ENCODE measurements around the gene PRELID2. TPM values are rescaled to one million over a fixed set of nuclear protein-coding genes. Genes with fewer than 3 reads are reported as not detected.

The PRELID2 gene
- total RNA-seq, 4 donors from 2014 or later, result 21.8 to 54.5 (median 34.4) TPM

GRCh38 chr5:145768863-145769262 lies 66.3 kb downstream of the PRELID2 start:
- Histone ChIP-seq H3K27ac (no peak overlapping the region), H3K9me3 (no peaks in the 10 kb centered on the region), H3K27me3 (no peaks in the 10 kb centered on the region), H3K4me3 (no peak overlapping the region), H3K4me1 (no peaks in the 10 kb centered on the region), H3K36me3 (no peaks in the 10 kb centered on the region)
- DNase-seq, result no peak
- intact Hi-C loops (cut with DNase I; ENCODE audit: low total_unique reads), result no loop called here
- no peak for TF ChIP-seq CTCF (IDR thresholded peaks at IDR 0.05)
- no peak for TF ChIP-seq POLR2A (IDR thresholded peaks at IDR 0.05)

- H3K27ac ChIP-seq, result no peak overlapping the region
- H3K36me3 ChIP-seq, result no peaks in the 10 kb centered on the region
- DNase-seq, result no peak
- no peak overlapping the region for H3K4me3 ChIP-seq
- intact Hi-C loops (cut with DNase I; ENCODE audit: low total_unique reads), result no loop called here
- TF ChIP-seq CTCF (IDR thresholded peaks at IDR 0.05) (no peak), POLR2A (IDR thresholded peaks at IDR 0.05) (no peak)
- no peaks in the 10 kb centered on the region for H3K9me3 ChIP-seq
- H3K27me3 ChIP-seq, result no peaks in the 10 kb centered on the region
- H3K4me1 ChIP-seq, result no peaks in the 10 kb centered on the region
Measured at GRCh38 chr5:145764325-145764724, 70.8 kb downstream of the PRELID2 start.

GRCh38 chr5:145762833-145763232 lies 72.3 kb downstream of the PRELID2 start:
- H3K4me1 ChIP-seq, result no peaks in the 10 kb centered on the region
- DNase-seq, result no peak
- TF ChIP-seq CTCF (IDR thresholded peaks at IDR 0.05), result no peak
- no peak for TF ChIP-seq POLR2A (IDR thresholded peaks at IDR 0.05)
- no peak overlapping the region for H3K4me3 ChIP-seq
- no peaks in the 10 kb centered on the region for H3K36me3 ChIP-seq
- no peaks in the 10 kb centered on the region for H3K27me3 ChIP-seq
- no peaks in the 10 kb centered on the region for H3K9me3 ChIP-seq
- H3K27ac ChIP-seq, result no peak overlapping the region
- intact Hi-C loops (cut with DNase I; ENCODE audit: low total_unique reads), result no loop called here

DNA sequence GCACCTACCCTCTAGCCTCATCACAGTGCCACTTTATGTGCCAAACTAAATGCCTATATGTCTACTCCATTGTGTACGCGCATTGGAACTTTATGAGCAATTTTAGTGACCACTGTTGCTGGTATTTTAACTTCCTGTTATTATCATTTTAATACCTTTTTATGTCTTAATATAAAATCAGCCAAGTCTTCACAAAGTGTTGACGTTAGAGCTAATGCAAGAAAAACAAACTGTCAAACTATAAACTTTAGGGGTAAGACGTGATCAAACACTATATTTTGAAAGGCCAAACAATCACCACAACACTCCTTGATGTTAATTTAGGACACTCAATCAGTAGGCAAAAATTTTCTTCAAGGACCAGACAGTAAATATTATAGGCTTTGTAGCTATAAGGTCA lies 73.9 kb downstream of the PRELID2 start:
- no peak for DNase-seq
- H3K27me3 ChIP-seq, result no peaks in the 10 kb centered on the region
- H3K4me1 ChIP-seq, result no peaks in the 10 kb centered on the region
- no peaks in the 10 kb centered on the region for H3K36me3 ChIP-seq
- H3K9me3 ChIP-seq, result no peaks in the 10 kb centered on the region
- intact Hi-C loops (cut with DNase I; ENCODE audit: low total_unique reads), result no loop called here
- no peak overlapping the region for H3K27ac ChIP-seq
- TF ChIP-seq POLR2A (IDR thresholded peaks at IDR 0.05), result no peak
- TF ChIP-seq CTCF (IDR thresholded peaks at IDR 0.05), result no peak
- H3K4me3 ChIP-seq, result no peak overlapping the region

GRCh38 chr5:145760660-145761059 lies 74.5 kb downstream of the PRELID2 start:
- H3K27ac ChIP-seq, result no peak overlapping the region
- TF ChIP-seq POLR2A (IDR thresholded peaks at IDR 0.05) (no peak), CTCF (IDR thresholded peaks at IDR 0.05) (no peak)
- DNase-seq, result no peak
- no peaks in the 10 kb centered on the region for H3K9me3 ChIP-seq
- no peaks in the 10 kb centered on the region for H3K36me3 ChIP-seq
- H3K4me1 ChIP-seq, result no peaks in the 10 kb centered on the region
- intact Hi-C loops (cut with DNase I; ENCODE audit: low total_unique reads), result no loop called here
- no peaks in the 10 kb centered on the region for H3K27me3 ChIP-seq
- no peak overlapping the region for H3K4me3 ChIP-seq

Measured in uterus (tissue), 4 donors.